GM18499 (cell line): ENCODE measurements around the gene ZNF524.

Experiments used
- ATAC-seq: cut with Tn5 transposase; IDR thresholded peaks from one replicate; pipeline ENCODE4 v1.9.1; 2021; ENCODE audit warnings: moderate number of reproducible peaks; ENCODE audit not compliant: insufficient read depth, unreplicated experiment

ZNF524 gene

GRCh38 chr19:55640043-55640576, 40.0 kb downstream of the ZNF524 start:
- no peak for ATAC-seq

GRCh38 chr19:55640577-55641425, 40.7 kb downstream of the ZNF524 start, which contains the start of gene ZNF580:
Gene ZNF580, plus strand, starts transcription at chr19:55641002. Its CDS starts 1,507 bp downstream, at chr19:55642509.
- no peak for ATAC-seq

- no peak for ATAC-seq
These were observed 41.5 kb downstream of the ZNF524 start for GRCh38 chr19:55641426-55642152.

DNA sequence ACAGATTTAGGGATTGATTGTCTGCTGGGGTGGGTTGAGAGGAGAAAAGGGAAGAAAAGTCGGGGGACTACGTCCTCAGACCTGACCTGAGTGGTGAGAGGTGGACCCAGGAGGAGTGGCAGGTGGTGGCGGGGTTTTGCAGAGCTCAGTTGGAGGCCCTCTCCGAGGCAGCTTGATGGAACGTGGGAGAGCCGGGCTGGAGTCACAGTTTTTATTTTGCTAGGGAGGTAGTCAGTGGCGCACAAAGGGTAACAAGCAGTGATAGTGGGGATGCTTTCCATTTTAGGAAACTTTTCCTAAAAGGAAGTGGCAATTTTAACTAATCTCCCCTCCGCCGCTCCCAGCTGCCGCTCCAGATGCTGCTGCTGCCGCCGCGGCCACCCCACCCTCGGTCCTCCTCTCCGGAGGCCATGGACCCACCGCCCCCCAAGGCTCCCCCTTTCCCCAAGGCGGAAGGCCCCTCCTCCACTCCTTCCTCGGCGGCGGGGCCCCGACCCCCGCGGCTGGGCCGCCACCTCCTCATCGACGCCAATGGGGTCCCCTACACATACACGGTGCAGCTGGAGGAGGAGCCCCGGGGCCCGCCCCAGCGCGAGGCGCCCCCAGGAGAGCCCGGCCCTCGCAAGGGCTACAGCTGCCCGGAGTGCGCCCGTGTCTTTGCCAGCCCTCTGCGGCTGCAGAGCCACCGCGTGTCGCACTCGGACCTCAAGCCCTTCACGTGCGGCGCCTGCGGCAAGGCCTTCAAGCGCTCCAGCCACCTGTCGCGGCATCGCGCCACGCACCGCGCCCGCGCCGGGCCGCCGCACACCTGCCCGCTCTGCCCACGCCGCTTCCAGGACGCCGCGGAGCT, 42.3 kb downstream of the ZNF524 start:
- ATAC-seq = no peak

- ATAC-seq = no peak
These were observed 43.2 kb downstream of the ZNF524 start, which contains the start of gene ZNF581 for GRCh38 chr19:55643003-55643886. Gene ZNF581, plus strand, starts transcription at chr19:55643649. Its CDS starts 923 bp downstream, at chr19:55644572.

DNA sequence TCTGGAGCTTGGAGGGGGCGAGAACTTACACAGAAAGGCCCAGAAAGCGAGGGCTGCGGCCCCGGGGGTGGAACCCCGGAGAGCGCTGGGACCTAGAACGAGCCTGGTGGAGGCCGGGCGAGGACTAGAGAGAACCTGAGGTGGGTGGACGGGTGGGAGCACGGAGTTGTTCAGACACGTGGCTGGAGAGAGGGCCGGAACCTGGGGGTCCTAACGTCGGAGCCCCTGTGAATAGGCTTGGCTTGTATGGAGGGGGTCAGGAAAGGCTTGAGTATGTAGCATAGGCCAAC, 43.7 kb downstream of the ZNF524 start:
- no peak for ATAC-seq

- no peak for ATAC-seq
These were observed 44.2 kb downstream of the ZNF524 start for GRCh38 chr19:55644191-55644833.

DNA sequence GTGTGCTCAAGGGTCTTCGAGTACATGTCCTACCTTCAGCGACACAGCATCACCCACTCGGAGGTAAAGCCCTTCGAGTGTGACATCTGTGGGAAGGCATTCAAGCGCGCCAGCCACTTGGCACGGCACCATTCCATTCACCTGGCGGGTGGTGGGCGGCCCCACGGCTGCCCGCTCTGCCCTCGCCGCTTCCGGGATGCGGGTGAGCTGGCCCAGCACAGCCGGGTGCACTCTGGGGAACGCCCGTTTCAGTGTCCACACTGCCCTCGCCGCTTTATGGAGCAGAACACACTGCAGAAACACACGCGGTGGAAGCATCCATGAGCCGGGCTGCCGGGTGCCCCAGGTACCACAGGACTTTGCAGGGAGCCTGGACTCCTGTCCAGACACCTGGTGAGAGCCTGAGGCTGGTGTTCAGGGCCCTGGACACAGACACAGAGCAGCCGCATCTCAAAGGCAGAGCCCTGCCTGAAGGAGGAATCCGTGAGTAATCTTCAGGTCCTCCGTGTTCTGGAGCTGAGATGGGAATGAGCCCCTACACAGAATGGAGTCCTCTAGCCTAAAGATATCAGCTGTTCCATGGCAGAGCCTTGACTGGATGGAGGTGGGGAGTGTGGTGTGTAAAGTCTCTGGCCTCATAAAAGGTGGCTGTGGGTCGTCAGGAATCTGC, 44.9 kb downstream of the ZNF524 start:
- no peak for ATAC-seq

DNA sequence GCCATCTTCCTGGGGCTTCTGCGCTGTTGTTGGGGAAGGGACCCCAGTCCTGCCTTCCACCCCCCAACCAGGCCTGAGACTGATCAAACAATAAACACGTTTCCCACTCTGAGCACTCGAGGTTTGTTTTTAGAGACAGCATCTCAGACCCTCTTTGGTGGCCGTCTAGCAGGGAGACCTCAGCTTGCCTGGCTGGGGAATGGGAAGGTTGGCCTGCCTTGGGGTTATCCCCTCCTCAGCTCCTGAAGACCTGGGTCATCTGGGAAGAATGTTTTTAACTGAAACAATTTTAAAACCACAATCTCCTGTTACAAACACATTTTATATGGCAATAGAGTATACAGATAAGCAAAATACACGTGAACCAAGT, 45.4 kb downstream of the ZNF524 start:
- ATAC-seq = no peak

DNA sequence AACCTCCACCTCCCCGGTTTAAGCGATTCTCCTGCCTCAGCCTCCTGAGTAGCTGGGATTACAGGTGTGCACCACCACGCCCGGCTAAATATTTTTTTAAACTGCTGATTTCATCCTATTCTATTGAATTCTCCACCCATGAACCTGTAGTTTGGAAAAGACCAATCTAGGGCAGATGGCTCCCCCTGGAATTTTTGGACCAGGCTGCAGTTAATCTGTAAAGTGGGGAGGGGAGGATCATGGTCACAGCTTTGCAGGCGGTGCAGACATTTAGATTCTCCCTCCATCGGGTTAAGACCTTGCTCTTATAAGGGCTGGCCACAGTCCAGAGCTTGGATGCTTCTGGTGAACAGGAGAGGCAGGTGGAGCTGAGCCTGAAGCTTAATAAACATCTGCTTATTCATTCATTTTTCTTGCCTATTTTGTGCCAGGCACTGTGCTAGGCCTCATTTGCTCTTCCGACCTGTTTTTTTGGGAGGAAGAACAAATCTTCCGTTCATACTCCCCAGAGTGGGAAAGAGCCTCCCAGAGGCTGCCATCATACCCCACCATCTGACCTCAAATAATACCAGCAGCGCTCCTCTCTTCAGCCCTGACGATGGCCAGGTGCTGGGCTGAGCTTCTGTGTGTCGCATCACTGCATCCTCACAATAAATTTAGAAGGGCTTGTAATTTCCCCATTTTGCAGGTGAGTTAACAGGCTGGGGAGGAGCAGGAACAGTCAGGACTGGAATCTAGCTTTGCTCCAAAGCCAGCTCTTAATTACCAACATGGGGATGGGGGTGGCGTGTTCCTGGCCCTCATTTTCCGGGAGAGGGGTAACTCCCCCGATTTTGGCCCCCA, 47.0 kb downstream of the ZNF524 start:
- no peak for ATAC-seq

DNA sequence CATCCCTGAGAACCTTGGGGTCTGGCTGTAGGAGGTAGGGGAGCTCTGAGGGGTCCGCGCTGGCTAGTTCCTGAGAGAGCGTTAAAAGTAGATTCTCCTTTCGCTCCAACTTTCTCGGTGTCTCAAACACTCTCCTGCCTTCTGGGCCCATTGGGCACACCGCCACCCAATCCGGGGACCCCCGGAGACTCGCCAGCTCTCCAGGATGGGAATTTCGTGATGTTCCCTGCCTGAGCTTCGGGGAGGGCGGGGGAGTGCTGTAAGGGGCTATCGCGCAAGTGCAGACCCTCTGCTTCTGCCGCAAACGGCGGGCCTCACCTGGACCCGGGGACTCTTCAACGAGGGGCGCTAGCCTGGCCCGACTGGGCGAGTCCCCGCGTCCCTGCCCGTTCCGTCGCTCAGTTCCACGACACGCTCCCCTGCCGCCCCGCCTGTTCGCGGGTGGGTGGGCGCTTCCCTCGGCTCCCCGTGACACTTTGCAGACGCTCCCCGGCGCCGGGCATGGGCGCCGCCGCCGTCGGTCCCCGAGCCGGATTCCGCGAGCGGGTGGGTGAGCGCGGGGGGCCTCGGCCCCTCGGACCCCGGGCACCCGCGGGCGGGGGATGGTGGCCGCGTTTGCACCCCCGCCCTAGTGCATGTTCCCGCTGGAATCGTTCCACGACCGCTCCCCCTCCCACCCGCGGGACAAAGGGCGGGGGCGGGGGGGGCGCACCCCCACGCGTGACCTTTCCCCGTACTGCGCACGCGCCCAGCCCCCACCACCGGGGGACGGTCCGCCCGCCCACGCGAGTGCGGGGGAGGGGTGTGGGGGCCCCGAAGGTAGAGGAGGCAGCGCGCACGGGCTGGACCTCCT, 47.9 kb downstream of the ZNF524 start, which contains the start of gene CCDC106:
TSS of gene CCDC106 (plus strand) at position 481 of the 853 bp plus-strand sequence. CDS start 835 bp downstream, outside the sequence.
- no peak for ATAC-seq

GRCh38 chr19:55648585-55649267, 48.6 kb downstream of the ZNF524 start:
- ATAC-seq = no peak

- ATAC-seq = no peak
These were observed 49.4 kb downstream of the ZNF524 start for GRCh38 chr19:55649268-55650125.

GRCh38 chr19:55650126-55650557, 50.1 kb downstream of the ZNF524 start:
- no peak for ATAC-seq

GRCh38 chr19:55650602-55651230, 50.6 kb downstream of the ZNF524 start:
- no peak for ATAC-seq
